GM11168 (cell line): Measurements from ENCODE around the gene PHOSPHO2.
"Not testable (repeated sequence)": the region's sequence is repeated elsewhere in the genome, so short reads cannot be mapped to it uniquely, and the experiment has no call there.

Experiments used
- in situ Hi-C: fragments of 300-500 bp; cut with MboI; formaldehyde crosslinking; loops from one replicate; pipeline ENCODE4 v1.12.0; 2022; ENCODE audit warnings: low sequenced_read_pairs; ENCODE audit not compliant: unreplicated experiment

Gene PHOSPHO2

DNA sequence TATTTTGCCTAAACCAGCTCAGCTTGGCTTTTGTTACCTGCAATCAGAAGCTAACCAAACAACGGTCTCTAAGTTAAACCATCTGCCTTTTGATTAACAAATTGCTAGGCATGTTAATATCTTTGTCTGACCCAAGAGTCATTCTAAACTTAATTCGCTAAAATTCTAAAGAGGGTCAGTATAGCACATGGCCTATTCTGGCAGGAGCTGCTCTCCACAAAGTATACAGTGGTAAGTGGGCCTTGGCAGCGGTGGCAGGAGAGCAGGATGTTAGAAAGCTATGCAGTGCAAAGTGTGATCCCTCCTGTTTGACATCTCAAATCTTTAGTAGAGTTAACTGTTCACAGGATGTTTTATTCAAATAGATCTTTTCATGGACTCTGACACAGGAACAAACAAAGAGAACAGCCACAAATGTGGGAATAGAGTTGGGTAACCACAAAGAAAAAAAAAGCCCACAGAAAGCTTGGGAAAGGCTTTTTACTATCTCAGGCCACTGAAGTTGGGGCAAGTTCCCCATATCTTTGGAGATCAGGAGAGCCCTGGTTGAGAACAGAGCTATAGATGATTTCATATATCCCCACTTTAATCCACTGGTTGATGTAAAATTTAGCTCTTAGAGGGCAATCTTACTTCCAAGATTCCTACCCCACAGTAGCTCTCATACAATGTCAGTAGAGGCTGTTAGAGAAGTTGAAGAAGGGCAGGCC lies 10.7 kb upstream of the PHOSPHO2 start:
- in situ Hi-C loops = no loop called here

- in situ Hi-C loops = no loop called here
These were observed 10.1 kb upstream of the PHOSPHO2 start for GRCh38 chr2:169684135-169684565.

DNA sequence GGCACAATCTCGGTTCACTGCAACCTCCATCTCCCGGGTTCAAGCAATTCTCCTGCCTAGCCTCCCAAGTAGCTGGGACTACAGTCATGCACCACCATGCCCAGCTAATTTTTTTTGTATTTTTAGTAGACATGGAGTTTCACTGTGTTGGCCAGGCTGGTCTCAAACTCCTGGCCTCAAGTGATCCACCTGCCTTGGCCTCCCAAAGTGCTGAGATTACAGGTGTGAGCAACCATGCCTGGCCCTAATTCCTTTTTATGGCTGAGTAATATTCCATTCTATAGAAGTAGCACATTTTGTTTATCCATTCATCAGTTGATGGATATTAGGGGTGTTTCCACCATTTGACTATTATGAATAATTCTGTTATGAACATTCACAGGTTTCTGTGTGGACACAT lies 9.6 kb upstream of the PHOSPHO2 start:
- in situ Hi-C loops = not testable (repeated sequence)

DNA sequence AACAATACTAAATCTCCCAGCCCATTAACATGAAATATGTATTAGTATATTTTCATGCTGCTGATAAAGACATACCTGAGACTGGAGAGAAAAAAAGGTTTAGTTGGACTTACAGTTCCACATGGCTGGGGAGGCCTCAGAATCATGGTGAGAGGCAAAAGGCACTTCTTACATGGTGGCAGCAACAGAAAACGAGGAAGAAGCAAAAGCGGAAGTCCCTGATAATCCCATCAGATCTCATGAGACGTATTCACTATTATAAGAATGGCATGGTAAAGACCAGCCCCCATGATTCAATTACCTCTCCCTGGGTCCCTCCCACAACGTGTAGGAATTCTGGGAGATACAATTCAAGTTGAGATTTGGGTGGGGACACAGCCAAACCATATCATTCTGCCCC lies 7.4 kb upstream of the PHOSPHO2 start:
- in situ Hi-C loops = not testable (repeated sequence)

DNA sequence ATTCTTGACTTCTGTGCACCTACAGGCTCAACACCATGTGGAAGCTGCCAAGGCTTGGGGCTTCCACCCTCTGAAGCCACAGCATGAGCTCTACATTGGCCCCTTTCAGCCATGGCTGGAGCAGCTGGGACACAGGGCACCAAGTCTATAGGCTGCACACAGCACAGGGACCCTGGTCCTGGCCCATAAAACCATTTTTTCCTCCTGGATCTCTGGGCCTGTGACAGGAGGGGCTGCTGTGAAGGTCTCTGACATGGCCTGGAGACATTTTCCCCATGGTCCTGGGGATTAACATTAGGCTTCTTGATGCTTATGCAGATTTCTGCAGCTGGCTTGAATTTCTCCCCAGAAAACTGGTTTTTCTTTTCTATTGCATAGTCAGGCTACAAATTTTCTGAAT lies 6.3 kb upstream of the PHOSPHO2 start:
- in situ Hi-C loops = not testable (repeated sequence)

DNA sequence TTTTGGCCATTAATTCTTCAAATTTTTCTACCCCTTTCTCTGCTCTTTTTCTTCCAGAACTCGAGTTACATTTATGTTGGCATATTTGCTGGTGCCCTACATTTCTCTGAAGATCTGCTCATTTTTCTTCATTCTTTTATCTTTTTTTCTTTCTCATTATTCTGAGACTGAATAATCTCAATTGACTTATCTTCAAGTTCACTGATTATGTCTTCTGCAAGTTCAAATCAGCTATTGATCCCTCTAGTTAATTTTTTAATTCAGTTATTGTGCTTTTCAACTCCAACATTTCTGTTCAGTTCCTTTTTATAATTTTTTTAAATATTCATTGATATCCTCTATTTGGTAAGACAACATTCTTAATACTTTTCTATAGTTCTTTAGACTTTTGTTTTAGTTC lies 3.3 kb upstream of the PHOSPHO2 start:
- in situ Hi-C loops = no loop called here

DNA sequence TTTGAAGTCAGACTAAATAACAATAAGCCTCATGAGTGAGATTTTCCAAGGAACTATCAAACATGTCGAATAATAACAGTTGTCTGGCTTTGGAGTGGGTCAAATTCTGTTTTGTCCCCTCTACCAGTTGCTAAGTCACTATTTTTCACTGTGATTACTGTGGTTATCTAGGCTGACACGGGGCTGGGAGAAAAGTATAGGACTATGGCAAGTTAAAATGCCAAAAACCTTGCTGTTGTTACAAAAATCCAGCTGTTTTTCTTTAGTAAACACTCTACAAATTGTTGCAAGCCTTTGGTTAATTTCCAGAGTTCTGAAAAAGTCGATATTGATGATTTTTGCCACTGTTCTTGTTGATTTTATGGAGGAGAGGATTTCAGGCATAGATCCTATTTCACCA lies 1.6 kb upstream of the PHOSPHO2 start:
- in situ Hi-C loops = no loop called here

GRCh38 chr2:169693360-169693759 lies 909 bp upstream of the PHOSPHO2 start:
- in situ Hi-C loops = no loop called here

DNA sequence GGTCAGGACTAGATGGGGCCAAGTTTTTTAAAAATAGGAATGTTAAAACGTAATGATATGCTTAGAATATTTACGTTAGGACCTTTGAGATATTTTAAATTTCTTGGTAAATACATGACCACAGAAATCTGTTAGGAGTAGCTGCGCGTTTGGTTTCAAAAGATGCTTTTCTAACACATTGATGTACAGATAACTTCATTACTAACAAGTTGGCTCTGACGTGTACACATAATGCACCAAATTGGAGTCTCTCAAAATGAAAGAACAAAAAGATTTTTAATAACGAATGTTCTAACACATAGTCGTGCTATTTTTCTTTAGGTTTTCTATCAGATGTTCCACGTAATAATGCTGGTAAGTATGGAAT lies 608 bp downstream of the PHOSPHO2 start:
- in situ Hi-C loops = no loop called here

DNA sequence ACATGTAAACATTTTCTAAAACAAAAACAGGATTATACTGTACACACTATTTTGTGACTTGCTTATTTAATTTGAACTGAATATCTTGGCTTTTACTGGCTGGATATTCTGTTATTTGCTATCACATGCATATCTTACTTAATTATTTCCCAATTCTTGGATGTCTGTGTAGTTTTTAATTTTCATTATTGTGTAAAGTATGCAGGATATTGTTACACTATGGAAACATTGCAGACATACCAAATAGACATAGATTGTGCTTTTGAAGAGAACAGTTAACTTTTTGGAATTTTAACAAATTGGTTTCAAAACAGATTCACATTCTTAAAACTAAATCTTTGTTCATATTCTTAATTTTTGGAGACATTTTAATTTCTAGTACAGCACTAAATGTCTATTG lies 2.1 kb downstream of the PHOSPHO2 start:
- in situ Hi-C loops = no loop called here

- in situ Hi-C loops = not testable (repeated sequence)
These were observed 4.9 kb downstream of the PHOSPHO2 start for GRCh38 chr2:169699173-169699572.

- in situ Hi-C loops = no loop called here
These were observed 8.7 kb downstream of the PHOSPHO2 start for GRCh38 chr2:169702996-169703395.

GRCh38 chr2:169704160-169704708 lies 10.0 kb downstream of the PHOSPHO2 start:
- in situ Hi-C loops = no loop called here

- in situ Hi-C loops = no loop called here
These were observed 11.7 kb downstream of the PHOSPHO2 start for GRCh38 chr2:169705927-169706326.

DNA sequence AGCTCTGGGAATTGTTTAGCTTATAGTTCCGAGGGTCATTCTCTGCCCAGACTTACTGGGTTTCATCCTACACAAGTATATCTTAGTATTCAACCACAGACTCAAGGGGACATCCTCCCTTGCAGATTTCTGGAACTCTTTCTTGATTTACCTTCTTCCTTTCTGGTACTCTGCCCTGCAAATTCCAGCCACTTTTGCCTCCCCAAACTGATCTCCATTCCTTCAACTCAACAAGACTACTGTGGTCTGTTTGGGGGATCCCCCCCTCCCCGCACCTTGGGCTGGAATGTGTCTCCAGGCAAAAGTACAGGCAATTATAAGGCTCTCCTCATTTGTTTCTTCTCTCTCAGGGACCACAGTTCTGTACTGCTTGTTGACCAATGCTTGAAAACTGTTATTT lies 13.4 kb downstream of the PHOSPHO2 start:
- in situ Hi-C loops = no loop called here

GRCh38 chr2:169709331-169709730 lies 15.1 kb downstream of the PHOSPHO2 start:
- in situ Hi-C loops = no loop called here

- in situ Hi-C loops = no loop called here
These were observed 15.7 kb downstream of the PHOSPHO2 start for GRCh38 chr2:169709981-169710380.

- in situ Hi-C loops = no loop called here
These were observed 17.7 kb downstream of the PHOSPHO2 start for GRCh38 chr2:169711751-169712509.

DNA sequence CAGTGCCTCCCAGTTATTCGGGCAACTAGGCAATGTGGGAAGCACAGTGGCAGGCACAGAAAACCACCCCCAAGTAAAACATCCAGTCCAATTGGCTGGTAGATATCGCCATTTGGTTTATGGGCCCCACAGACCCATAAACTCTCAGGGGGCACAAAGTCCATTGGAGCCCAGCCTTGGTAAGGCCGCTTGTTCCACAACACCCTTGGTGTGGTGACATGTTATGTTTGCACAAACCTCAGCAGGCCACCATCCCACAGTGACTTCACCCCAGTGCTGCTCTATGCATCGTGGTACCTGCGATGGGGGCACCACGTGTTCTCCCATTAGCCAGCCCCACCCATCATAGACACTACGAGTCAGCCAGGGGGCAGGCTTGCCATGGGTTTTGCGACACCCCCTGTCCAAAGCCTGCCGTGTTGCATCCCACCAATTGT lies 18.5 kb downstream of the PHOSPHO2 start:
- in situ Hi-C loops = no loop called here

DNA sequence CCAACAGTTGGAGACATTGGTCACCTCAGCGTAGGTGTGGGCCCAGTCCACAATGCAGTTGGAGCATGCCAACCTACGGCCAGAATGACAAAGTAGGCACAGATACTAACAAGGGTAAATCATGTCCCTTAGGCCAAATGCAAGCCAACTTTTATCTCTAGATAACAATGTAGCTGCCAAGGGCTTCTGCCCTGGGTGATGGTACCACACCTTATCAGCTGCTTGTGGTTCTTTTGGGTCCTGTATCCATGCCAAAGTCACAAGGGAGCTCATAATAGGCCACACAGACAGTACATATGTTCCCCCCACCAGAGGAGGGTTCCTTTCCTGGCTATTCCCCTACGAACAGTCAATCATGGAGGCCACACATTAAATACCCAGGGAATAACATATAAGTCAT lies 19.1 kb downstream of the PHOSPHO2 start:
- in situ Hi-C loops = no loop called here

DNA sequence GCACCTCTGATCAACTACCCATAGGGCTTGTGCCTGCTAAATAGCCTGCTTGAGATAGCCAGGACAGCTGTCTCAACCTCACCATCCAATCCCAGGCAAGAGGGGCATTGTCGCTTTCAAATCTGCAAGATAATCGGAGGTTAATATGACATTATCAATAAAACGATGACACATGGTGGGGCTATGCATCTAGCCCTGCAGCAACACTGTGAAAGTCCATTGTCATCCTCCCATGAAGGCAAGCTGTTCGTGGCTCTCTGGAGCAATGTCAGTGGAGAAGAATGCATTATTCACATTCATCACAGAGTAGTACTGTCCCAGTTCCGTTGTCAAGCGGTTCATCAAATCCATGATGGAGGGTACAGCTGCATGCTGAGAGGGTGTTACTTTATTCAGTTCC lies 20.4 kb downstream of the PHOSPHO2 start:
- in situ Hi-C loops = no loop called here
